ENCODE data around the gene CEACAM18.

- TF ChIP-seq, protein P1, sequence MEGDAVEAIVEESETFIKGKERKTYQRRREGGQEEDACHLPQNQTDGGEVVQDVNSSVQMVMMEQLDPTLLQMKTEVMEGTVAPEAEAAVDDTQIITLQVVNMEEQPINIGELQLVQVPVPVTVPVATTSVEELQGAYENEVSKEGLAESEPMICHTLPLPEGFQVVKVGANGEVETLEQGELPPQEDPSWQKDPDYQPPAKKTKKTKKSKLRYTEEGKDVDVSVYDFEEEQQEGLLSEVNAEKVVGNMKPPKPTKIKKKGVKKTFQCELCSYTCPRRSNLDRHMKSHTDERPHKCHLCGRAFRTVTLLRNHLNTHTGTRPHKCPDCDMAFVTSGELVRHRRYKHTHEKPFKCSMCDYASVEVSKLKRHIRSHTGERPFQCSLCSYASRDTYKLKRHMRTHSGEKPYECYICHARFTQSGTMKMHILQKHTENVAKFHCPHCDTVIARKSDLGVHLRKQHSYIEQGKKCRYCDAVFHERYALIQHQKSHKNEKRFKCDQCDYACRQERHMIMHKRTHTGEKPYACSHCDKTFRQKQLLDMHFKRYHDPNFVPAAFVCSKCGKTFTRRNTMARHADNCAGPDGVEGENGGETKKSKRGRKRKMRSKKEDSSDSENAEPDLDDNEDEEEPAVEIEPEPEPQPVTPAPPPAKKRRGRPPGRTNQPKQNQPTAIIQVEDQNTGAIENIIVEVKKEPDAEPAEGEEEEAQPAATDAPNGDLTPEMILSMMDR (conservative IDR thresholded peaks at IDR 0.05 in 1 of 2, IDR thresholded peaks at IDR 0.05 in 1 of 2; ENCODE audit: extremely low read depth in 1 of 2, insufficient read depth in 1 of 2, low read depth in 1 of 2, low read length in 2 of 2): no peak
- no peak for TF ChIP-seq EZH2 (IDR thresholded peaks at IDR 0.05; ENCODE audit: borderline replicate concordance, low read length)
Measured at GRCh38 chr19:51448411-51449016, 29.8 kb upstream of the CEACAM18 start.
